Non-pigmented ciliary epithelial cell (primary cell): ENCODE results near the gene PHACTR3.
"Not testable (repeated sequence)": the region's sequence is repeated elsewhere in the genome, so short reads cannot be mapped to it uniquely, and the experiment has no call there.

Source experiments
- DNase-seq: peaks from one replicate; pipeline ENCODE4 v3.0.0-alpha.2; 2010; ENCODE audit warnings: low read depth

PHACTR3 gene

GRCh38 chr20:59873409-59873808 lies 269.1 kb downstream of the PHACTR3 start:
- no peak for DNase-seq

GRCh38 chr20:59880198-59880597 lies 275.9 kb downstream of the PHACTR3 start:
- no peak for DNase-seq

- DNase-seq, result no peak
These were observed 280.2 kb downstream of the PHACTR3 start for GRCh38 chr20:59884494-59884893.

GRCh38 chr20:59888050-59888449 lies 283.7 kb downstream of the PHACTR3 start:
- DNase-seq, result no peak

GRCh38 chr20:59890035-59890434 lies 285.7 kb downstream of the PHACTR3 start:
- DNase-seq, result not testable (repeated sequence)

- no peak for DNase-seq
These were observed 287.2 kb downstream of the PHACTR3 start for GRCh38 chr20:59891581-59891980.

- DNase-seq, result no peak
These were observed 291.6 kb downstream of the PHACTR3 start for GRCh38 chr20:59895908-59896307.
